HG02623 (cell line): Measurements from ENCODE around the gene TMEM151B.

Experiments used
- ATAC-seq: cut with Tn5 transposase; IDR thresholded peaks from one replicate; pipeline ENCODE4 v1.9.1; 2021; ENCODE audit warnings: moderate library complexity; ENCODE audit not compliant: unreplicated experiment

Gene TMEM151B

DNA sequence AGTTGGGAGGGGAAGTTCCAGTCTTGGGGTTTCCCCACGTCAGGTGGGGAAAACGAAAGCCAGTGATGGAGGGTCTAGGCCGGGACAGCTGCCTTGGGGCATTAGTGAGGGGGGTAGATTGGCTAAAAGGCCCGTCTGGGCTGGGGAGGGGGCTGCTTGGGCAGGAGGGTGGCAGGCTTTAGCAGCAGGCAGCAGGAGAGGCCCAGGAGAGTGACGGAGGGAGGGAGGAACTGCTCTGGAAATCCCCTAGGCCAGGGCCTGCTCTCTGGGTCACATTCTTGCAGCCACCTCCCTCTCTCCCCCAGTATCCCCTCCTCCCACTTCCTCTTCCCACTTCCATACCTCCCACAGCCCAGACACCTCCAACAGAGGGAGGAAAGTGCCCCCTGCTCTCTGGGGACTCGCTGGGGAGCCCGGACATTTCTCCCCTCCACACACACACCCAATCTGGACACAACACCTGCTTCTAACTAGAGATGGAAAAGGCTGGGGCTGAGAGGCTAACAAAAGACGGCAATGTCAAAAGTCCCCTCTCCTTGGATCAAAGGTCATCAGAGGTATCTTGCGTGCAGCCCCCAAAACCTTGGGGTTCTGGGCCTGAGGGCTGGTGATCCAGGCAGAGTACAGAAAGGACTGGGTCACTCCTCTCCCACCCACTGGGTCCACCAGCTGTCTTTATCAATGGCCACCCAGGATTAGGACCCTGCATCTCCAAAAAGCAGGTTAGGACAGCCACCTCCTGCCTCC is 6.7 kb upstream of the TMEM151B start:
- ATAC-seq: no peak

DNA sequence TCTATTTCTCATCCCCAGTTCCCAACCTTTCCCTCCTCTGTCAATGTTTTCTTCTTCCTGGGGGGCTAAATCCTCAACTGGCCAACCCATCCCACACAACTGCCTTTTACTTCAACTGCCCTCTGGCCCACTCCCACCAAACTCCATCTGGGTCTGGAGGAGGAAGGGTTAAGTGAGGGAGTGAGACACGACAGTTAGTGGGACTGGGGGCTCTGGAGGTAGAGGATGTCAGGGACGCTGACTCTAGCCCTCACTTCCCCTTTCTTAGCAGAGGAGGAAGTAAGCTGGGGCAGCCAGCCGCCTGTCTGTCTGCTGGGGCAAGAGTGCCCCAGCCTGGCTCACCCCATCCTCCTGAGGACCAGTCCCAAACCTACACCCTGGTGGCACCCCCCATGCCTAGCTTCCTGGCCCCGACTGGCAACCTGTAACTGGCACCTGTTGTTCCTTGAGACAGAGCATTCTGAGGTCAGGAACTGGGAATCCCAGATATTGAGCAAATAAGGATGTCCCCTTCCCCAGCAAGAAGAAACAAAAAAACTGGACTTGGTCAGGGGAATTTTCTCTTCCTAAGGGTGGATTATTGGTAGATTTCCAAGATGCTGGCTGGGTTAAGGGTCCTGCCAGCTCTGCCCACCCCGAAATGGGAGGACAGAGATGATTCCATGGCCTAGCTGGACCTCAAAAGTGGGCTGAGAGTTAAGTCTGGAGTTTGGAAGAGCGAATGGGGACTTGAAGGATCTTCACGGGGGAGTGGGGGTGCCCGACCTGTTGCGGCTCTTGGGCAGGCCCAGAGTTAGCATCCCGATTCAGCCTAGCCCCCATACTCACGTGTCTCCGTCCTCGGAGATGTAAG is 5.9 kb upstream of the TMEM151B start:
- peak; percentile 20 for ATAC-seq

GRCh38 chr6:44265007-44265721 is 5.1 kb upstream of the TMEM151B start, which contains the start of gene NFKBIE:
Gene NFKBIE, minus strand, starts transcription at chr6:44265551. Its CDS starts 205 bp downstream, at chr6:44265346.
- ATAC-seq: peak; percentile 45

GRCh38 chr6:44265722-44266233 is 4.5 kb upstream of the TMEM151B start:
- ATAC-seq: no peak

GRCh38 chr6:44266347-44266746 is 3.9 kb upstream of the TMEM151B start:
- ATAC-seq: no peak

DNA sequence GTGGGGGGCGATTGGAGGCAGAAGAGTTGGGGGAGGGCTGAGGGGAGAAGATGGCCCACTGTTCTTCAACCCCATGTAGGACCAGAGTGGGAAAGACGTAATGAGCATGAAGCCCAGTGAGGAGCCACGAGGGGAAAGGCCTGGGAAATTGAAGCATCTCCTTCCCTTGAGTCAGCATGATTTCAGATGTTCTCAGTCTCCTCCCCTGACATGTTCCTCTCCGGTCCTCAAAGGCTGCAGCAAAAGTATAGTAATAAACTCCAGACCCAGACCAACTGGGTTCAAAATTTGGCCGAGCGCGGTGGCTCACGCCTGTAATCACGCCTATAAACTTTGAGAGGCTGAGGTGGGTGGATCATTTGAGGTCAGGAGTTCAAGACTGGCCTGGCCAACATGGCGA is 3.0 kb upstream of the TMEM151B start:
- no peak for ATAC-seq

GRCh38 chr6:44268095-44268628 is 2.1 kb upstream of the TMEM151B start:
- ATAC-seq: no peak

- no peak for ATAC-seq
Measured at GRCh38 chr6:44269178-44269920, 901 bp upstream of the TMEM151B start.

DNA sequence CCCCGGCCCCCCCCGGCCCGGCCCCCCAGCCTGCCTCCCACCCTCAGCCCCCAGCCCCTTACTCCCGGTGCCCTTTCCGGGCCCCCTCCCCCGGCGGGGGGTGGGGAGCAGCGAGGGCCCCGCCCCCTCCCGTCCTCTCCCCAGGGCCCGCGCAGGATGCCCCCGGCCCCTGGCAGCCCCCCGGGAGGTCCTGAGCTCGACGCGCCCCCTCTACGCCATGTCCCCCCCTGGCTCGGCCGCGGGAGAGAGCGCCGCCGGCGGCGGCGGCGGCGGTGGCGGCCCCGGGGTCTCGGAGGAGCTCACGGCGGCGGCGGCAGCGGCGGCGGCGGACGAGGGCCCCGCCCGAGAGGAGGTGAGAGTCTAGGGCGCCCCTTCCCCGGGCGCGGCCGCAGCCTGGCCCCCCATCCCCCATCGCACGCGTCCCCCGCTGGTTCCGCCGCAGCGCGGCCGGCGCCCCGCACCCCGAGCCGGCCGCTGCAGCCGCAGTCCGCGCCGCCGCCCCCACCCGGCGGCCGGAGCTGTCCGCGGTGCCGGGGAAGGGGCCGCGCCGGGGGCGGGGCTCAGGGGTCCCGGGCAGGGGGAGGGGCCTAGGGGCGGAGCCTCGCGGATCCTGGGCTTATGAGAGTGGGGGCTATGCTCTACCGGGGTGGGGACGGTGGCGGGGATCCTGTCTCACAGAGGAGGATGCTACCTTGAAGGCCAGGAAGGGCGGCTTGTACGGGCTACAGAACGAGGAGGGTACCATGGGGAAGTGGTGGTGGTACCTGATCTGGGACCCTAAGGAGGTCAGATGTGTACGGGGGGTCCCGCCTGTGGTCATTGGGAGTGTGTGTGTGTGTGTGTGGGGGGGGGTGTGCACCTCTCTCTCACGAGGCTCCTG is 516 bp downstream of the TMEM151B start:
- no peak for ATAC-seq

GRCh38 chr6:44271406-44271723 is 1.1 kb downstream of the TMEM151B start:
- no peak for ATAC-seq

GRCh38 chr6:44271914-44272313 is 1.7 kb downstream of the TMEM151B start:
- no peak for ATAC-seq

DNA sequence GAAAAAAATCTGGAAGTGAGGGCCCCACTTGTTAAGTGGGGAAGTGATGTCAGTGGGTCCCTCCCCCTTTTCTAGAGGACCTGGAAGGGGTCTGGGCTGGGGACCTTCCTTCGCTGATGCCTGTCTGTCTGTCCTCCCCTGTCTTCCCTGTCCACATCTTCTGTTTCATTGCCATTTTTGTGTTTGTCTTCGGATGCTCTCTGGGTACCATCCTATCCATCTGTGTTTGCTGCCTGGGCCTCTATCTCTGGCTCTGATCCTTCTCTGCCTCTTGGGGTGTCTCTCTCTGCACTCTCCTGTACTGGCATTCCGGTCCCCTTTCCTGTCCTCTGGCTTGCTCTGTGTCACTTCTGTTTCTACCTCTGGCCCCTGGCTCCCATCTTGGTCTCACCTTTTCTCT is 2.3 kb downstream of the TMEM151B start:
- ATAC-seq: no peak

DNA sequence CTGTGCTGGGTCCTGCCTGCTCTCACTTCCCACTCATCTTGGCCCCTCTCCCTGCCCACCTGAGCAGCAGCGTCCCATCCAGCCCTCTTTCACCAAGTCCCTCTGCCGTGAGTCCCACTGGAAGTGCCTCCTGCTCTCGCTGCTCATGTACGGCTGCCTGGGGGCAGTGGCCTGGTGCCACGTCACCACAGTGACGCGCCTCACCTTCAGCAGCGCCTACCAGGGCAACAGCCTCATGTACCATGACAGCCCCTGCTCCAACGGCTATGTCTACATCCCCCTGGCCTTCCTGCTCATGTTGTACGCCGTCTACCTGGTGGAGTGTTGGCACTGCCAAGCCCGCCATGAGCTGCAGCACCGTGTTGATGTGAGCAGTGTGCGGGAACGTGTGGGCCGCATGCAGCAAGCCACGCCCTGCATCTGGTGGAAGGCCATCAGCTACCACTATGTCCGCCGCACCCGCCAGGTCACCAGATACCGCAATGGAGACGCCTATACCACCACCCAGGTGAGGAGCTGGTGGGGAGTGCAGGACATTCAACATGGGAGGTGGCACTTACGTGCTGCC is 2.8 kb downstream of the TMEM151B start:
- no peak for ATAC-seq

DNA sequence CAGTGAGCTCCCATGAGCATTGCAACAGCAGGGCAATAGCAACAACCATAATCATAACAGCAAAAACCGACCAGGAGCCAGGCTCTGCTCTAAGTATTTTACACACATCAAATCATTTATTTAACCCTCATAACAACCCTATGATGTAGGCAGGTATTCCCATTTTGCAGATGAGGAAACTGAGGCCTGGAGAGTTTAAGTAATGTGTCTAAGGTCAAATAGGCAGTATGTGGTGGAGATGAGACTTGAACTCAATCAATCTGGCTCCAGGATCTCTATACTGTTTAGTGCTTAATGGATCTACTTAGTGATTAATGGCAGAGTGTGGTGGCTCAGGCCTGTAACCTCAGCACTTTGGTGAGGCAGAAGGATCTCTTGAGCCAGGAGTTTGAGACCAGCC is 3.4 kb downstream of the TMEM151B start:
- ATAC-seq: no peak

GRCh38 chr6:44275271-44275748 is 5.1 kb downstream of the TMEM151B start:
- no peak for ATAC-seq

- ATAC-seq: no peak
Measured at GRCh38 chr6:44275749-44276648, 5.7 kb downstream of the TMEM151B start.

DNA sequence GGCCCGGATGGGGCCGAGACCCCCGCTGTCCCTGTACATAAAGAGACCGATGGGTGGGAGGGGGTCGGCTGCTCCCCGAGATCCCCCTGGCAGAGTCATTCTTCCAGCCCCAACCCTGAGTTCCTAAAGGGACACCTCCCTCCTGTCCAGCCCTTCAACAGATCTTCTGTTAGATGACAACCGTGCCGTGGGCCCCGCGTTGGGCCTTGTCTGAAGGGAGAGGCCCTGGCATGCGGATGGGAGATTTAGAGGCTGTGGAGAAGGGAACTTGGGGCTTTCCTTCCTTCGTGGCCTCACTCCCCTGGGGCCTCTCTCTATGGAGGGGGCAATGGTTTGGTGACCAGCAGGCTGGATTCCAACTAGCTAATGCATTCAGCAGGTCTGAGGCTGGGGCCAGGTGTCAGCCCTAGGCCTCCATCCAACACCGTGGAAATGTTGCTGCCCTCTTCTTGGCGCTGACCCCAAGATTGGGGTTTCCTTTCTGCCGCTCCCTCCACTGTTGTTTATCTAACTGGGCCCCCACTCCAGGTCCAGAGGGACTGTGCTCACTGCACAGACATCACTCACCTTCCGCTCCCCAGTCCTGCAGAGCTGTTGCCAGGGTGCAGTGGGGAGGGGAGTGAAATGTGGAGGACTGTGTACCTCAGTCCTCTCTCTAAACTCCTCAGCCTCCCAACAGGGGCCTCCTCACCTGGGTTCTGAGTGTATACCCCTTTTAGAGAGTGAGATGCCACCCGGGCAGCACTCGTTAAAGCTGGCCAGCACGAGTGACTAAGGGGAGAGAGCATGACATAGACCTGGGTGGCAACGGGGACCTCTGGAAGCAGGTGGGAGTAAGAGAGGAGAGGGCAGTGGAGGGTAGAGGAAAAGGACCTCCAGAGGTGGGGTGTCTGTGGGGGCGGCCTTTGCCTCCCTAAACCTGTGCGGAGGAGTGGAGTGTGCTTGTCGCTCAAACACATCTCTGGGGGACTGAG is 6.7 kb downstream of the TMEM151B start:
- no peak for ATAC-seq
